Caco-2 (cell line): ENCODE results near the gene OLFM2. TPM values are rescaled to one million over a fixed set of nuclear protein-coding genes. Genes with fewer than 3 reads are reported as not detected.
"Not testable (repeated sequence)": the region's sequence is repeated elsewhere in the genome, so short reads cannot be mapped to it uniquely, and the experiment has no call there.

ENCODE experiments used
- BruUV-seq: library from RNA; stranded (reverse); fragments of 400-500 nt; replicated peaks from 2 replicates; lab custom pipeline; 2021; lab: Mats Ljungman, UMichigan
- CTCF ChIA-PET: fragments of 300-600 bp; sonication (Branson Sonifier 250); formaldehyde crosslinking; loops from one replicate; lab custom pipeline; 2022; ENCODE audit warnings: antibody characterized with exemption; lab: Charles Lee
- POLR2A ChIA-PET: fragments of 300-600 bp; sonication (Branson Sonifier 250); formaldehyde crosslinking; loops from one replicate; lab custom pipeline; 2022; ENCODE audit warnings: antibody characterized with exemption; lab: Charles Lee
- DNase-seq, 2 experiments: peaks; one replicate each; pipeline versions ENCODE4 v3.0.0 to v3.0.0-alpha.2; 2020 to 2022
- H3K27me3 ChIP-seq: replicated peaks from 2 replicates; pipeline ENCODE4 v1.6.0; 2011; ENCODE audit warnings: low read length; ENCODE audit not compliant: control insufficient read depth, insufficient read depth
- H3K36me3 ChIP-seq: 2 replicates; pipeline ENCODE4 v1.5.1; 2011; ENCODE audit warnings: low read length; ENCODE audit not compliant: control insufficient read depth, insufficient read depth
- H3K4me1 ChIP-seq: fragments of 250-450 bp; sonication (Bioruptor Pico); 2 replicates; pipeline ENCODE4 v1.5.1; 2020; ENCODE audit warnings: mild to moderate bottlenecking
- H3K4me3 ChIP-seq: 2 replicates; pipeline ENCODE4 v1.5.1; 2011; ENCODE audit warnings: low read depth, mild to moderate bottlenecking, control low read depth, low read length
- H3K9me3 ChIP-seq: fragments of 250-450 bp; sonication (Bioruptor Pico); 2 replicates; pipeline ENCODE4 v1.5.1; 2020; ENCODE audit warnings: mild to moderate bottlenecking, moderate library complexity
- H3K27ac Mint-ChIP-seq: one replicate; pipeline ENCODE4 v1.8.0; 2022; ENCODE audit warnings: mixed read lengths; ENCODE audit not compliant: unreplicated experiment
- H3K27me3 Mint-ChIP-seq: one replicate; pipeline ENCODE4 v1.8.0; 2022; ENCODE audit warnings: mixed read lengths; ENCODE audit not compliant: insufficient read depth, unreplicated experiment
- H3K36me3 Mint-ChIP-seq: one replicate; pipeline ENCODE4 v1.8.0; 2022; ENCODE audit warnings: mild to moderate bottlenecking, mixed read lengths; ENCODE audit not compliant: insufficient read depth, unreplicated experiment
- H3K4me1 Mint-ChIP-seq: one replicate; pipeline ENCODE4 v1.8.0; 2022; ENCODE audit warnings: low read depth, mixed read lengths; ENCODE audit not compliant: unreplicated experiment
- H3K4me3 Mint-ChIP-seq: one replicate; pipeline ENCODE4 v1.8.0; 2022; ENCODE audit warnings: mild to moderate bottlenecking, moderate library complexity, mixed read lengths; ENCODE audit not compliant: unreplicated experiment
- H3K9me3 Mint-ChIP-seq: one replicate; pipeline ENCODE4 v1.8.0; 2022; ENCODE audit warnings: mixed read lengths; ENCODE audit not compliant: unreplicated experiment
- CTCF ChIP-seq, 2 experiments: fragments of 200-600 bp in 1 of 2; IDR thresholded peaks; 1 replicate in 1 of 2; 2 replicates in 1 of 2; pipeline versions ENCODE4 v1.5.1 to v1.8.0; 2011 to 2022; ENCODE audit warnings: antibody characterized with exemption in 1 of 2, control low read depth in 1 of 2, inconsistent platforms in 1 of 2, low read depth in 1 of 2, low read length in 1 of 2, mild to moderate bottlenecking in 1 of 2, moderate library complexity in 1 of 2; ENCODE audit not compliant: insufficient read depth in 1 of 2, severe bottlenecking in 1 of 2, unreplicated experiment in 1 of 2
- intact Hi-C: fragments of 100-400 bp; cut with micrococcal nuclease; formaldehyde crosslinking; loops from one replicate; pipeline ENCODE4 v1.10.0; 2022; ENCODE audit not compliant: unreplicated experiment
- total RNA-seq: library from RNA; stranded (reverse); gene quantifications from 2 replicates; pipeline ENCODE4 v1.2.3, GENCODE V29; 2022

Gene OLFM2
- total RNA-seq, 1 experiment from 2014 or later: 0.34 TPM

GRCh38 chr19:9828551-9829063 lies 107.7 kb downstream of the OLFM2 start:
- no peaks in the 10 kb centered on the region for H3K36me3 ChIP-seq
- ChIA-PET POLR2A (interaction anchor here (0.6 kb wide), 1 partner anchor 30 kb away, joined by 3 read pairs; no protein-coding TSS in a partner anchor), CTCF (interaction anchor here (0.6 kb wide), 1 partner anchor 63 kb away, joined by 3 read pairs; no protein-coding TSS in a partner anchor)
- BruUV-seq: TSS peak; percentile 71
- Mint-ChIP-seq H3K27ac (peak overlapping the region; percentile 91), H3K36me3 (peaks cover 26% of the 10 kb centered on the region), H3K4me1 (peaks cover 7% of the 10 kb centered on the region), H3K9me3 (no peaks in the 10 kb centered on the region), H3K27me3 (no peaks in the 10 kb centered on the region), H3K4me3 (peak overlapping the region; percentile 86)
- H3K4me1 ChIP-seq: 0 out of 2 replicates have a peak, but pooled peaks cover 7% of the 10 kb centered on the region
- peak overlapping the region; percentile 58 for H3K4me3 ChIP-seq
- TF ChIP-seq CTCF (IDR thresholded peaks at IDR 0.05; ENCODE audit: insufficient read depth in 1 of 2, low read depth in 1 of 2, low read length in 1 of 2, severe bottlenecking in 1 of 2, unreplicated experiment in 1 of 2): no peak
- no peak for DNase-seq
- no peaks in the 10 kb centered on the region for H3K27me3 ChIP-seq
- no peaks in the 10 kb centered on the region for H3K9me3 ChIP-seq
- intact Hi-C loops: loop anchor here (5.0 kb wide), 1 partner anchor 1301 kb away; no protein-coding TSS in a partner anchor

GRCh38 chr19:9827289-9828238 lies 108.8 kb downstream of the OLFM2 start, which contains the start of gene UBL5:
Gene UBL5 (plus strand): TSS chr19:9827918. CDS start chr19:9828338, 420 bp downstream.
- Histone ChIP-seq H3K36me3 (no peaks in the 10 kb centered on the region), H3K9me3 (no peaks in the 10 kb centered on the region), H3K4me1 (0 out of 2 replicates have a peak, but pooled peaks cover 7% of the 10 kb centered on the region), H3K27me3 (no peaks in the 10 kb centered on the region), H3K4me3 (peak within 1 kb of the TSS; percentile 58)
- no peaks in the 10 kb centered on the region for H3K27me3 Mint-ChIP-seq
- H3K9me3 Mint-ChIP-seq: no peaks in the 10 kb centered on the region
- TSS peak; percentile 77 for BruUV-seq
- H3K27ac Mint-ChIP-seq: peak within 1 kb of the TSS; percentile 91
- H3K36me3 Mint-ChIP-seq: peaks cover 26% of the 10 kb centered on the region
- intact Hi-C loops: loop anchor here (1.0 to 5.0 kb wide), 2 partner anchors 8 to 1300 kb away; partner anchors contain the start of gene FBXL12
- no peak for TF ChIP-seq CTCF (IDR thresholded peaks at IDR 0.05; ENCODE audit: insufficient read depth in 1 of 2, low read depth in 1 of 2, low read length in 1 of 2, severe bottlenecking in 1 of 2, unreplicated experiment in 1 of 2)
- peak; percentile 93 to 94 for DNase-seq
- POLR2A ChIA-PET: interaction anchor here (0.6 to 1.7 kb wide), 5 partner anchors 9 to 182 kb away, joined by 3 to 9 read pairs (median 4); partner anchors contain the start of genes FBXL12 and ZNF846
- H3K4me3 Mint-ChIP-seq: peak within 1 kb of the TSS; percentile 86
- H3K4me1 Mint-ChIP-seq: peaks cover 7% of the 10 kb centered on the region
- CTCF ChIA-PET: interaction anchor here (0.6 kb wide), 1 partner anchor 64 kb away, joined by 3 read pairs; no protein-coding TSS in a partner anchor

- no peaks in the 10 kb centered on the region for H3K9me3 ChIP-seq
- peaks cover 13% of the 10 kb centered on the region for H3K4me1 ChIP-seq
- H3K27me3 Mint-ChIP-seq: no peaks in the 10 kb centered on the region
- ChIA-PET POLR2A (no interaction called here), CTCF (no interaction called here)
- H3K36me3 Mint-ChIP-seq: peaks cover 26% of the 10 kb centered on the region
- peaks cover 7% of the 10 kb centered on the region for H3K4me1 Mint-ChIP-seq
- no peak for TF ChIP-seq CTCF (IDR thresholded peaks at IDR 0.05; ENCODE audit: insufficient read depth in 1 of 2, low read depth in 1 of 2, low read length in 1 of 2, severe bottlenecking in 1 of 2, unreplicated experiment in 1 of 2)
- H3K9me3 Mint-ChIP-seq: no peaks in the 10 kb centered on the region
- intact Hi-C loops: no loop called here
- H3K4me3 ChIP-seq: no peak overlapping the region
- H3K36me3 ChIP-seq: no peaks in the 10 kb centered on the region
- no peak overlapping the region for H3K4me3 Mint-ChIP-seq
- H3K27ac Mint-ChIP-seq: no peak overlapping the region
- H3K27me3 ChIP-seq: no peaks in the 10 kb centered on the region
- DNase-seq: no peak
- no TSS peak for BruUV-seq
Observed at GRCh38 chr19:9823816-9824215, 112.5 kb downstream of the OLFM2 start.

GRCh38 chr19:9820034-9820433 lies 116.3 kb downstream of the OLFM2 start:
- H3K9me3 Mint-ChIP-seq, H3K4me1 Mint-ChIP-seq, intact Hi-C loops, POLR2A ChIA-PET, H3K4me1 ChIP-seq, CTCF ChIA-PET, H3K4me3 ChIP-seq, DNase-seq, H3K9me3 ChIP-seq, H3K36me3 ChIP-seq, H3K27me3 ChIP-seq, H3K27me3 Mint-ChIP-seq: not testable (repeated sequence)
- peak overlapping the region; percentile 92 for H3K27ac Mint-ChIP-seq
- H3K4me3 Mint-ChIP-seq: peak overlapping the region; percentile 90
- TSS peak; percentile 41 for BruUV-seq
- H3K36me3 Mint-ChIP-seq: peaks cover 34% of the 10 kb centered on the region
